Sigmoid colon (tissue), 7 donors: ENCODE results near the gene GAPVD1. TPM values are rescaled to one million over a fixed set of nuclear protein-coding genes. Genes with fewer than 3 reads are reported as not detected.
"Not testable (repeated sequence)": the region's sequence is repeated elsewhere in the genome, so short reads cannot be mapped to it uniquely, and the experiment has no call there.

Experiments used
- DNase-seq: peaks from one replicate; pipeline ENCODE4 v3.0.0-alpha.2; 2019
- H3K27ac ChIP-seq, 4 donors: fragments of 200-600 bp; sonication (generic); one replicate each; pipeline ENCODE4 v1.5.1; 2016 to 2019; ENCODE audit warnings: mild to moderate bottlenecking in 1 of 4
- H3K27me3 ChIP-seq, 3 donors: fragments of 200-600 bp; sonication (generic); one replicate each; pipeline ENCODE4 v1.5.1; 2019; ENCODE audit warnings: mild to moderate bottlenecking in 1 of 3
- H3K36me3 ChIP-seq, 4 donors: fragments of 200-600 bp; sonication (generic); one replicate each; pipeline ENCODE4 v1.5.1; 2016 to 2019
- H3K4me1 ChIP-seq, 4 donors: fragments of 200-600 bp; sonication (generic); one replicate each; pipeline ENCODE4 v1.5.1; 2017 to 2019
- H3K4me3 ChIP-seq, 4 donors: fragments of 200-600 bp; sonication (generic); one replicate each; pipeline ENCODE4 v1.5.1; 2017 to 2019; ENCODE audit warnings: mild to moderate bottlenecking in 2 of 4, moderate library complexity in 1 of 4
- H3K9me3 ChIP-seq, 4 donors: fragments of 200-600 bp in 3 of 4; sonication (generic) in 3 of 4; one replicate each; pipeline versions ENCODE4 v1.5.1 to v1.6.1; 2013 to 2019
- EP300 ChIP-seq, 4 donors: sonication (generic); formaldehyde crosslinking; IDR thresholded peaks; one replicate each; pipeline ENCODE4 v1.6.1; 2017; ENCODE audit warnings: antibody characterized with exemption in 4 of 4
- POLR2A ChIP-seq, 2 donors: fragments of 450-650 bp; IDR thresholded peaks; one replicate each; pipeline ENCODE4 v1.6.1; 2016; ENCODE audit warnings: antibody characterized with exemption in 2 of 2, mild to moderate bottlenecking in 2 of 2, moderate library complexity in 2 of 2
- POLR2AphosphoS5 ChIP-seq, 4 donors: sonication (generic); formaldehyde crosslinking; IDR thresholded peaks; one replicate each; pipeline ENCODE4 v1.6.1; 2017; ENCODE audit warnings: antibody characterized with exemption in 4 of 4
- WGBS, 2 donors: extraction: QIAGEN DNeasy Blood & Tissue Kit; methylation state at CpG; one replicate each; pipeline ENCODE4 v1.1.7; 2013; 5-methylcytosine and 5-hydroxymethylcytosine counted together
- intact Hi-C: fragments of 100-400 bp; cut with DNase I; formaldehyde crosslinking; loops from one replicate; pipeline ENCODE4 v1.15.1; 2023
- polyA plus RNA-seq, 3 donors: library from polyadenylated mRNA; stranded (reverse); fragments of 200-250 nt; gene quantifications; one replicate each; pipeline ENCODE4 v1.2.3, GENCODE V29; 2013
- total RNA-seq, 4 donors: library from RNA; depleted of rRNA; stranded (reverse); fragments of >200 nt; gene quantifications; one replicate each; pipeline ENCODE4 v1.1.0, GENCODE V29; 2016
- TF ChIP-seq, protein P1 (sequence below), 4 experiments: fragments of 450-650 bp in 3 of 4; fragments of 200-600 bp in 1 of 4; IDR thresholded peaks; one replicate each; pipeline ENCODE4 v1.5.1; 2016 to 2019; ENCODE audit warnings: antibody characterized with exemption in 4 of 4, mild to moderate bottlenecking in 3 of 4, moderate library complexity in 2 of 4
- donor health status: healthy with polysubstance abuse.
- donor health status: Bipolar disorder and iron deficiency.
- donor health status: healthy.

Gene GAPVD1
- total and polyA plus RNA-seq, 7 donors, result 3.0 to 182 (median 44.9) TPM

DNA sequence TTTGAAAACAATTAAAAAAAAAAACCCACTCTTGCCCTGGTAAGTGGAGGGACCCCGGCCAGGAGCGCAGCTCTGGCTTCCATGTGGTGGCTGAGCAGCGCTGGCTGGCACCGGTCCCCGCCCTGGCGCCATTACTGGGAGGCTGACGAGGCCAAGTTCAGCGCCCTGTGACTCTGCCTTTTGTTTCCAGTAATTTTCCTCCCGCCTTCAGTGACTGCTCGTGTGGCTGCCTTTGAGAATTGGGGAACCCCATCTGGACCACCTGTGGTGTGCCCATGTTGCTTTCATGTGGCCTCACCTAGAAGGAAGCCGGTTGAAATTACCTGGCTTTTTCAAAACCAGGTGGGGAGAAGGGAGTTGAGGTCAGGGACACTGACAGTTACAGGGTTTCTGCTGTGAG, 136.1 kb downstream of the GAPVD1 start:
- Histone ChIP-seq H3K27me3 (no peaks in the 10 kb centered on the region), H3K4me1 (no peaks in the 10 kb centered on the region), H3K4me3 (no peak overlapping the region), H3K36me3 (no peaks in the 10 kb centered on the region), H3K27ac (no peak overlapping the region), H3K9me3 (no peaks in the 10 kb centered on the region)
- WGBS, 2 donors, result 69 to 75% methylated on average over 11 of the region's 11 CpGs
- TF ChIP-seq POLR2A (IDR thresholded peaks at IDR 0.05) (no peak), EP300 (IDR thresholded peaks at IDR 0.05) (no peak), POLR2AphosphoS5 (IDR thresholded peaks at IDR 0.05) (no peak)
- TF ChIP-seq, protein P1, sequence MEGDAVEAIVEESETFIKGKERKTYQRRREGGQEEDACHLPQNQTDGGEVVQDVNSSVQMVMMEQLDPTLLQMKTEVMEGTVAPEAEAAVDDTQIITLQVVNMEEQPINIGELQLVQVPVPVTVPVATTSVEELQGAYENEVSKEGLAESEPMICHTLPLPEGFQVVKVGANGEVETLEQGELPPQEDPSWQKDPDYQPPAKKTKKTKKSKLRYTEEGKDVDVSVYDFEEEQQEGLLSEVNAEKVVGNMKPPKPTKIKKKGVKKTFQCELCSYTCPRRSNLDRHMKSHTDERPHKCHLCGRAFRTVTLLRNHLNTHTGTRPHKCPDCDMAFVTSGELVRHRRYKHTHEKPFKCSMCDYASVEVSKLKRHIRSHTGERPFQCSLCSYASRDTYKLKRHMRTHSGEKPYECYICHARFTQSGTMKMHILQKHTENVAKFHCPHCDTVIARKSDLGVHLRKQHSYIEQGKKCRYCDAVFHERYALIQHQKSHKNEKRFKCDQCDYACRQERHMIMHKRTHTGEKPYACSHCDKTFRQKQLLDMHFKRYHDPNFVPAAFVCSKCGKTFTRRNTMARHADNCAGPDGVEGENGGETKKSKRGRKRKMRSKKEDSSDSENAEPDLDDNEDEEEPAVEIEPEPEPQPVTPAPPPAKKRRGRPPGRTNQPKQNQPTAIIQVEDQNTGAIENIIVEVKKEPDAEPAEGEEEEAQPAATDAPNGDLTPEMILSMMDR (IDR thresholded peaks at IDR 0.05), result no peak
- intact Hi-C loops, result no loop called here
- no peak for DNase-seq

DNA sequence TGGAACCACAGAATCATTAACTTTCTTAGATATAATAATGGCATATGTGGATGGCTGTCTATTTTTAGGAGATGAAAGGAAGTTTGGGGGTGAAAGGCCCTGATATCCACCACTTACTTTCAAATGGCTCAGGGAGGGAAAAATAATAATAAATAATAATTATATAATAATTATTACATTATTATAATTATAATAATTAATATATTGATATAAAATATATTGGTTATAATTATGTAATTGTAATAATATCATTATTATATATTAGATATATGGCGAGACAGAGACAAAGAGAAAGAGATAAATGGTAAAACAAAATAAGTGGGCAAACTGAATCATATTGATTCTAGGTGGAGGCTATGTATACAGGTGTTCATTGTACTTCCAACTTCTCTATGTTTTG, 136.6 kb downstream of the GAPVD1 start:
- Histone ChIP-seq H3K9me3 (no peaks in the 10 kb centered on the region), H3K27me3 (no peaks in the 10 kb centered on the region), H3K4me3 (no peak overlapping the region), H3K27ac (no peak overlapping the region), H3K36me3 (no peaks in the 10 kb centered on the region), H3K4me1 (no peaks in the 10 kb centered on the region)
- intact Hi-C loops, result no loop called here
- no peak for TF ChIP-seq POLR2AphosphoS5 (IDR thresholded peaks at IDR 0.05)
- TF ChIP-seq POLR2A (IDR thresholded peaks at IDR 0.05), result no peak
- TF ChIP-seq, protein P1 (IDR thresholded peaks at IDR 0.05), result no peak
- TF ChIP-seq EP300 (IDR thresholded peaks at IDR 0.05), result no peak
- no peak for DNase-seq
- 91 to 93% methylated on average over 1 of the region's 1 CpG for WGBS, 2 donors

DNA sequence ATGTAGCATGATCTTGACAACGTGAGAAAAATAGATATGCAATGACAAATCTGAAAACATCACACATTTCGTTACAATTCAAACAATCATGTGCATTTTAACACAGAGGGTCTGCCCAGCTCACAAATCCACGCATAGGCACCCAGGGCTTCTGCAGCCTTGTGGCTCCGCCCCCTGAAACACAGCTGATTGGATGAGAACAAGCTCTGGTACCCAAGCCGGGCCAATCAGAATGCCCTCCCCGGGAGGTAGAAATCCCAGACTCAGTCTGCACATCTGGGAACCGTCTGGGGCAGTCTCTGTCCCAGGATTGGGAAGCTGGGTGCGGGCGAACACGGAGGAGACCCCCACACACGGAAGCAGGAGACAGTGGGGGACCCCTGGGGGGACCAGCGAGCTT, 137.5 kb downstream of the GAPVD1 start:
- intact Hi-C loops, result no loop called here
- WGBS, 2 donors, result 89 to 92% methylated on average over 12 of the region's 12 CpGs
- no peaks in the 10 kb centered on the region for H3K9me3 ChIP-seq
- no peak overlapping the region for H3K4me3 ChIP-seq
- H3K4me1 ChIP-seq, result no peaks in the 10 kb centered on the region
- no peak for DNase-seq
- no peaks in the 10 kb centered on the region for H3K27me3 ChIP-seq
- H3K27ac ChIP-seq, result no peak overlapping the region
- no peaks in the 10 kb centered on the region for H3K36me3 ChIP-seq
- TF ChIP-seq POLR2A (IDR thresholded peaks at IDR 0.05) (no peak), EP300 (IDR thresholded peaks at IDR 0.05) (no peak), POLR2AphosphoS5 (IDR thresholded peaks at IDR 0.05) (no peak)
- TF ChIP-seq, protein P1 (IDR thresholded peaks at IDR 0.05), result no peak

DNA sequence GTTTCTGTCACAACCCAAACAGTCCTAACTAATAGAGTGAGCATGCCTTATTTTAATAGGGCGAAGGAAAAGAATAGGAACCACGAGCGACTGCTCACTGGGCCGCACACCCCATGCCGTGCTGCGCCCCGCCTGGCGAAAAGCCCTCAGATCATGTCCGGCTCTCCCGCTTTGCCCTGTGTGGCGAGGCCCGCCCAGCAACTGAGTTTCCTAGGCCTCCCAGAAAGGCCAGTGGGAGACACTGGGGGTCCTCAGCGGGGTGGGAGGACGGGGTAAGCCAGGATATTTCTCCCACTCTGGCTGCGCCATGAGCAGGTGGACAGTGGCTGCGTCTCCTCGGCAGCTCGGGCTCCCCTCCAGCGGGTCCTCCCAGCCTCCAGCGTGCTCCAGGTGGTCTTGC, 138.0 kb downstream of the GAPVD1 start:
- WGBS, 2 donors, result 93 to 95% methylated on average over 20 of the region's 20 CpGs
- H3K9me3 ChIP-seq, result no peaks in the 10 kb centered on the region
- no peak for DNase-seq
- intact Hi-C loops, result no loop called here
- no peaks in the 10 kb centered on the region for H3K27me3 ChIP-seq
- TF ChIP-seq, protein P1 (IDR thresholded peaks at IDR 0.05), result no peak
- TF ChIP-seq POLR2A (IDR thresholded peaks at IDR 0.05), result no peak
- no peak for TF ChIP-seq POLR2AphosphoS5 (IDR thresholded peaks at IDR 0.05)
- TF ChIP-seq EP300 (IDR thresholded peaks at IDR 0.05), result no peak
- H3K36me3 ChIP-seq, result no peaks in the 10 kb centered on the region
- H3K4me3 ChIP-seq, result no peak overlapping the region
- H3K4me1 ChIP-seq, result no peaks in the 10 kb centered on the region
- H3K27ac ChIP-seq, result no peak overlapping the region

DNA sequence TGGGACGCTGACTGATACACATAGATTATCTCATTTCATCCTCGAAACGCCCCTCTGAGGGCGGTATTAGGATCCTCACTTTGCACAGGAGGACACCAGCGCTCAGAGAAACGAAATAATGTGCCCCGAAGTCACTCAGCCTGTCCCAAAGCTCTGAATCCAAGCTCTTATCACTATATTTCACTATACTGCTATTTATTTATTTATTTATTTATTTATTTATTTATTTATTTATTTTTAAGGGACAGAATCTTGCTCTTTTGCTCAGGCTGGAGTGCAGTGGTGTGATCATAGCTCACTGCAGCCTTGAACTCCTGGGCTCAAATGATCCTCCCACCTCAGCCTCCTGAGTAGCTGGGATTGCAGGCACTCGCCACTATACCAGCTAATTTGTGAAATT, 138.6 kb downstream of the GAPVD1 start:
- DNase-seq, H3K9me3 ChIP-seq, H3K4me3 ChIP-seq, H3K36me3 ChIP-seq, intact Hi-C loops, H3K4me1 ChIP-seq, H3K27ac ChIP-seq, H3K27me3 ChIP-seq: not testable (repeated sequence)
- 92 to 94% methylated on average over 8 of the region's 8 CpGs for WGBS, 2 donors
